KG1 (cell line): Measurements from ENCODE around the gene SKIDA1.

Experiments
- DNase-seq: peaks from one replicate; lab custom pipeline; 2025; lab: John Stamatoyannopoulos, UW

SKIDA1 gene

DNA sequence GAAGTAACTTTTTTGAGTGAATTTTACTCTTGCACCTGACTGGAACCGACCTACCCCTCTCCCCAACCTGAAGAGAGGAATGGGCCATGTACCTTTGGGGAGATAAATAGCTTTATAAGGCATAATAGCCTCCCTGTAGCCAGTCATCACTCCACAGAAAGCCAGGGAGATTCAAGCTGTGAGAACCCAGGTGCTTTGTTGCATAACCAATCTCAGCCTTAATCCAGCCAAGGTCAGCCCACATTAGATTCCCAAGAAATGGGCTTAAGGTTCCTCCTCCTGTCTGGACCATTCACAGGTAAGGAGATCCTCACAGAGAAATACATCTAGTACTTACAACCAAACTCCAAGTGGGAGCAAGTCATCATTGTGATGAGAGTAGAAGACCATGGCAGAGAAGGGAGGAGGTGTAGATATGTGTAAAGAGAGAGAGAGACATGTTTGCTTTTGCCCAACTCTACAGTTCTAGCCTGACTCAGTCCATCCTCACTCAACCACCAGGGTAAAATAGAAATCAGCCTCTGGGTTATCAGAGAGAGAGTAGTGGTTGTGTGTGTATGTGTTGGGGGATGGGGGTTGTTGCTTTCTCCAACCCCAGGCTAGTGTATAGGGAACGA, 23.6 kb downstream of the SKIDA1 start:
- DNase-seq: no peak

DNA sequence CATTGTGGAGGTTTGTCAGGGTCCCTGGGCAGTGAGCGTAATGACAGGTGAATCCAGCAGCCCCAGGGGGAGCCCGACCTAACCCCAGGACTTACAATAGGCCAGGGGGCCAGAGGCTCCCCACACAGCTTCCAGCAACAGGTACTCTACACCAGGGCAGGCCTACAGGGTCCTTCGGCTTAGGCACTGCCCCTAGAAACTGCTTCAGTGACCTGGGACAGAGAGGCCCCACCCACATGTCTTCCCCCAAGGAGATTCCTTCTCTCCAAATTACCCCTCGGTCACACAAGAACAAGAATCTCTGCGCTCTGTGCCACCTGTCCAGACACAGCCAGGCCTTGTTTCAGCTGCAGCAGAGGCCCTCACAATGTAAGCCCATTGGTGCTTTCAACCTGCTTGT, 24.4 kb downstream of the SKIDA1 start:
- no peak for DNase-seq

DNA sequence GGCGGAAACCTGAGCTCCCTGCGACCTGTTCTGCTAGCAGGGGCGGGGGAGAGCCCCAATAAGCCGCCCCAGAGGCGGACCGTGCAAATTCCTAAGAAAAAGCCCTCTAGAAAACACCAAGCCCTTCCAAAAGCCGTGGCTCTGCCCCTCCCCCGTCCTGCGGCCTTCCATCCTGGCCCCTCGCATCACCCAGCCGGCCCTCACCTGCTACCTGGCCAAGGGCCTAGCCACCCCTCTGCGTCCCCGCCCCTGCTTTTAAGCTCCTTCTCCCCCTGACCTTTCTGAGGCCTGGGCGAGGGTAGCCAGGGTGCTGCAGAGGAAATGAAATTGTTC, 24.9 kb downstream of the SKIDA1 start:
- DNase-seq: no peak

DNA sequence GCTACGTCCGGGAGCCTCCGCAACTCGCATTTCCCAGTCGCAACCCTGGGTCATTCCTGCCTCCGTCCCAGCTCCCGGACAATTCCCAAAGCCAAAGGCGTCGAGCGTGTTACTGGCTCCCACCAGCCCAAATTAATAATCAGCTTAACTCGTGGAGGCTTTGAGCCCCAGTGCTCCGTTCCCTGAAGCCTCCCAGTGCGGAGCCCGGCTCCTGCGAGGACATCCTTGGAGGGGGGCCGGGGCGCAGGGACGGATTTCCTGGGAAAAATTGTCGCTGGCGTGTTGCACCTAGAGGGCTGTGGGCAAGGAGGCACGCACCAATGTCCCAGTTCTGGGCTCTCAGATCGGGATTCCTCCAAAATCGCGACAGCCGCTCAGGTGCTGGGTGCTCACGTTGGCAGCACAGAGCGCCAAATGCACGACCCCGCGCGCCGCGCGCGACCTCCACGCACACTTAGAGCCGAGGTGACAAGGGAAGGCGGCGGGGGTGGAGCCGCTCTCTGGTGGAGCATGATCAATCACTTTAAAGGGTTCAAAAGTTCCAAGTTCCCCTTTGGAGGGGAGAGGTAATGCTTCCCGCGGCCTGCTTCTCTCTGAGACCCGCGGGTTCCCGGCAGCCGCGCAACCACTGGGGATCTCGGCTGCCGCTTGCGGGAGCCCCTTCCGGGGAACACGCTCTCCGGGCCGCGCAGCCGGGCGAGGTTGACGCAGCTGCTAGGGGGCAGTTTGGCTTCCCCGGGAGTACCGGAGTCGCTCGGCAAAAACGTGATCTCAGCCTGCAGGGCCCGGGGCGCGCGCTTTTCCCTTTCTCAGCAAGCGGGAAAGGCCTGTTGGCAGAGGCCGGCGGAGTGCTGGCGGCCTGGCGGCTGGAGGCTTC, 25.5 kb downstream of the SKIDA1 start:
- DNase-seq: no peak

DNA sequence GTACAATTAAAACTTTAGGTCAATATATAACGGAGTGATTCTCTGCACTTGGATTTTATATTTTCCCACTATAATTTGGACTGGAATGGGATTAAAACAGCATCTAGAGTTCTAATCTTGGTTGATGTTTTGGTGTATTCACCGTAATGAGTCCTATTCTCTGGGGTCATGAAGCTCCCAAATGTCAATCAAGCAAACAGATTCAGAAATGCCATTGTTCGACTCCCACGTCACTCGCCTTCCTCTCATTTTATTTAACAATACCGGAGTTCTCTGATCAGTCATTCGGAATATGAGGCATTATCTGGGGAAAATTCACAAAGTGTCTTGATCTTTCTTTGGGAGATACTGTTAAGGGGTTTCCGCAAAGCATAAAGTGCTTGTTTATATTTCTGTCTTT, 26.5 kb downstream of the SKIDA1 start:
- no peak for DNase-seq

DNA sequence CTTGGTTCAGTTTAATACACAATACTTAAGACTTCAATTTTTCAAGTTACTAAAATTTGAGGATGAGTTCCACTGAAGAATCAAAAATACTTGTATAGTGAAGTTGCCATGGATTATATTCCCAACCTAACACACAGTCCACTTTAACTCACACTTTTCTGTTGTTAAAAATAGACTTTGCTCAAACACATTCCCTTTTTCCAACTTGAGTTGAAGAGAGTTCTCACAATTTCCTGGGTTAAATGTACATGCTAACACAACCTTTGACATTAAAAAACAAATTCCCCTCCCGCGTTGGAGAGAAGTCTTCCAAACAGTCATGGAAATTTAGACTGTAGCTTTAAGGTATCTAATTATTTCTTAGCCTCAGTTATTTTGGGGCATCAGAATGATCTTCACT, 27.1 kb downstream of the SKIDA1 start:
- no peak for DNase-seq

DNA sequence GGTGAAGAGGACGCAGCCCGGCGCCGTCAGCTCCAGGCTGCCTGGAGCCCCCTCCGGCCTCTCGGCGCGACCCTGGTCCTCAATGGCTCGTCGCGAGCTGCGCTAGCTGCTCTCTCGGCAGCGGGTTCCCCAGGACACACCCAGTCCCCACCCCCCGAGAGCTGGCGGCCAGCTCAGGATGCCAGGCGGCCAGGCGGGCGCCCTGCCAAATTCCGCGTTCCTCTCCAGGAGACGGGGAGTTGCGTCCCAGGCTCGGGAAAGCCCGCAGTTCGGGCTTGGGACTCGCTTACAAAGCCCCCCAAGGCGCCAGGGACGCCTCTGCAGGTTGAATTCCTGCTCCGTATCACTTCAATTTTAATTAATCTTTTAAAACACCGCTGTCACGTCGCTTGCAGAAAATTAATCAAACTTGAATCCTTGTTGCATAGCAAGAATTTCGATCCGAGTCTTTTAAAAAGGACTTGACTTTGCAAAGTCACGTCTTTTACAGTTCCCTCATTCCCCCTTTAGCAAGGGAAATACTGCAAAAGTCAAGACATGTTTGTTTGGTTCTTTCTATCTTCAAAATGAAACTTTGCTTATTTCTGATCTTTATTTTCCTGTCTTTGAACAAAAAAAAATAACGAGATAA, 28.2 kb downstream of the SKIDA1 start:
- no peak for DNase-seq

DNA sequence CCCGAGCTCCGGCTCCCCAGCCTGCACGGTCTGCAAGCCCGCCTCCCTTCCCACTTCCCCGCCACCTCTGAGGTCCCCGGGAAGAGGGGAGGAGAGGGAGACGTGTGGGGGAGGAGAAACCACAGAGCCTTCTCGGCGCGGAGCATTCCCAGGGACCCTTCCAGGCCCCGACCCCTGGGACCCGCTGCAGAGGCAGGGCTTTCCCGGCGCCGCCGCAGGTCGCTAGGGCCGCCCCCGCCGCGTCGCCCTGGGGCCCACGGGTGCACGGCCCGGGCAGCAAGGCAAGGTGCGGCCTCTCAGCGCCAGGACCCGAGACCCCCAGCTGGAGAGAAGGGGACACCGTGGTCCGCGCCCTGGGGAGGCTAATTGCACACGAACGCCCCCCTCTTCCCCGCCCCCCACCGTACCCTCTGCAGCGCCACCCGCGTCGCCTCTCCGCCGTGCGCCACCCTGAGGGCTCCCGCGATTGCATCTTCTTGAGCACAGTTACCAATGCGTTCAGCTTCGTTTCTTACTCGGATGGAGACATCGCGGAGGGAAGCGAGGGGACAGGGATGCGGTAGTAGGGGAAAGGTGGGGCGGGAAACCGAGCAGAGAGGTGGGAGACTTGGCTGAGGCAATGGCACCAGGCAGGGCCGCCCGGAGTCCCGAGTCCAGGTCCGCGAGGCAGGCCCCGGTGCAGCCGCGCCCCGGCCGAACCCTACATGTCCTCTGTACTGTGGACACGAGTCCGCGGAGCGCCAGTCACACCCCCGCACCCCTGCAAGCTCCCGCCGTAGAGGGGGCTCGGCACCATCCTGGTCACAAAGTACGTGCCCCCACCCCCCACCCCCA, 28.9 kb downstream of the SKIDA1 start:
- DNase-seq: no peak

DNA sequence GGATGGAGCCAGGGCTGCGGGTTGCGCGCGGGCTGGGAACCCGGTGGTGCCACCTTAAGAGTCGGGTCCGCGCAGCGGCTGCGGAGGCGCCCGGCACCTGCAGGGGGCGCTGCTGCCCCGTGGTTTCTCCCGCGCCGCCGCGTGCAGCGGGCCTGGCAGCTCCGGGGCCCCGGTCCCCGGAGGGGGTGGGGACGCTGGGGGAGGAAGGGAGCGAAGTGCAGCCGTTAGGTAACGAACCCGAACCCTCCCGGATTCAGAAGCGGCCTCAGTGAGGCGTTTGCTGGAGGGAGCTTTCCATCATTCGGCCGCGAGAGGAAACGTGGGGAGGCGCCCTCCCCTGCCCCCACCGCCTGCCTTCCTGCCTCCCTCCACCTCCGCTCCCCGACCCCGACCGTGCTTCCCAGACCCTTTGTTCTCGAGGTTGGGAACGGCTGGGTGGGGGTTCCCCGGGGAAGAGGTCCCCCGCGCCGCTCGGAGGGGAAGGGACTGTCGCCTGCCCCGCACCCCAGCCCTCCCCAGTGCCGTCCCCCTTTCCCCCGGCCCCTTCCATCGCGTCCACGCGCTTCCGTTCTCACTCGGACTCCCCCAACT, 29.6 kb downstream of the SKIDA1 start:
- DNase-seq: peak; percentile 80

DNA sequence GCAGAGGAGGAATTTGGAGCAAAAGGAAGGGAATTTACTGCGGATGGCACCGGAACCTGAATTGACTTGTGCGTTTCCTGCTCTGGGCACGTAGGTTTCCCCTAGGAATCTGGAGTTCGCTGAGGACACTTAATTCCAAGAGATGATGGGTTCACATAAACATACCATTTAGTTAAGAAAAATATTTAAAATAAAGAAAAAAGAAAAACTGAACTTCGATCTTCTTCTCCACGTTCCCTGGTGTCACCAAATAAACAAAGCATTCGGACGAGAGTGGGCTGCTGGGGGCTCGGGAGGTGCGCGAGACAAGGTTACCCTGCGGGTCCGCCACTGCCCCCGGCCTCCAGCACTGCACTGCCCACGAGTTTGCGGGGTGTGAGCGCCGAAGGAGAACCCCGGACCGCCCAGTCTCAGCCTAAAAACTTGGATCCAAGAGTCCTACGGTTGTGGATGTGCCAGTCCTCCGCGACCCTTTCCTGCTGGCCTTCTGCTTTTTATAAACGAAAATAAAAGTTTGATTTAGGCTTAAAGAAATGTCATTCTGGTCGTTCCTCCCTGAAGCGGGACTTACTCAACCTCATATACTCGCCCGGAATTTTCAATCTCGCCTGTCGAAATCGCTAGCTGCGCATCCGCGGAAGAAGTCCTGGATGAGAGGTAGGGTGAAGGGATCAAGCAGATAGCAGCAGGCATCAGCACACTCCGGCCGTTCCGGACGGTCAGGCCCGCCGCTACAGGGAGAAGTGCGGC, 30.3 kb downstream of the SKIDA1 start:
- no peak for DNase-seq

DNA sequence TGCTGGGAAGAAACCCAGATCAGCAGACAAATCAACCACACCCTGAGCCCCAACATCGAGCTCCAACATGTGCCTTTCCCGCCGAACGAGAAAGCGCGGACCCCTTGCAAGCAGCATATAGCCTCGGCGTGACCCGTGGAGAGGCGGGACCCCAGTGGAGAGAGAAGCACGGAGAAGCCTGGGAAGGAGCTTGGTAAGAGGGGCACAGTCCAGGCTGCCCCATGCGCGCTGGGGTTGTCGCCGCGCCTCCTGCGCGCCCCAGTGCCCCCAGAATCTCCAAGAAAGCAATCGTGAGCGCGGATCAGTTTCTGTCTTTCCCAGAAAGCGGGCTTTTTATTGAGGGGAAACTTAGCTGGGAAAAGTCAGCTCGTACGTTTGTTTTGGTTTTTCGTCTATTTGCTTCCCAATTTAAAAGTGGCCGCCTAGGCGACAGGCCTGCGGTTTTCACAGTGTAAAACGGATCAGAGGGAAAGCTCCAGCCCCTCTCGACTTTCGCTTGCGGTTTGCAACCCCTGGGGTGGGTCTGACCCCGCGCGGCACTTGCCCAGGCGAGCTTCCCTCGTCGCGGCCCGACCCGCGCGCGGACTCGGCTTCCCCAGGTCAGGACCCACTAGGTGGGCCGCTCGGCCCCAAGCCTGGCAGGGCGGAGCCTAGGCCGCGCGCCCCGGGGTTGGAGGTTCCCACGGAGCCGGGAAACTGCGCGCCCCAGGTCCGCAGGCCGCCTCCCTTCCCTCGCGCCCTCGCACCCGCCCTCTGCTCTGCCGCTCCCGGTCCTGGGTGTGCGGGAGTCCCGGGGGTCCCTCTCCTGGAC, 31.1 kb downstream of the SKIDA1 start:
- no peak for DNase-seq

DNA sequence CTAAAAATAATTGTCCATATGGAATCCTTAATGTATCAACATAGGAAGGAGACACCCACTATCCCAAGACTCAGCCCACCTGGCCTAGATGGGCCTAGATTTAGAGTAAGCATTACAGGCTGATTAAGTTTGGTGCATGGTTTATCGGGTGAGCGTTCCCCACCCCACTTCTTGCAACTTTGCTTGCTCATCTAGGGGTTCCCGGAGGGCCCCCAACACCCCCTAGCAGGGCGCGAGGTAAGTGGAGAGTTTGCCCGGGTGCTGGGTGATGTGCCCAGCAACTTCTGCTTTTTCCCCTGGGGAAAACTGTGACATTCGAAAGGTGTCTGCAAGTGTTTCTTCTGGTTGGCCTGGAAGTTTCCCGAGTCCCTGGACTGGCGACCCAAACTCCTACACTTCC, 31.7 kb downstream of the SKIDA1 start:
- no peak for DNase-seq

DNA sequence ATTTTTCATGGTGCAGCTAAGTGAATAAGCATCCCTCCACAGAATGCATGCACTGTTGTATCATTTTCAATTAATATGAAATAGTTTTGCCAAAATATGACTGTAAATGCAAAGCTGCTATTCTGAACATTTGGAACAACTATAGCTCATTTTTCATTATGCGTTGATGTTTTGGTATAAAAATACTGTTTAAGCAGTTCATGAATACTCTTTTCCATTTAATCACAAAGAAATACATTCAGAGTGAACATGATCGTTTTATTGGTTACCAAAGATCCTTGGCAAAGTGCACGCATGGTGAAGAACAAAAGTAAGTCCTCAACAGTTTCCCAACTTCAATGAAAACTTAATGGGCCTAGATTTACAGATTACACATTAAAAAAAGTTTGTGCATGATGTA, 33.1 kb downstream of the SKIDA1 start:
- no peak for DNase-seq

DNA sequence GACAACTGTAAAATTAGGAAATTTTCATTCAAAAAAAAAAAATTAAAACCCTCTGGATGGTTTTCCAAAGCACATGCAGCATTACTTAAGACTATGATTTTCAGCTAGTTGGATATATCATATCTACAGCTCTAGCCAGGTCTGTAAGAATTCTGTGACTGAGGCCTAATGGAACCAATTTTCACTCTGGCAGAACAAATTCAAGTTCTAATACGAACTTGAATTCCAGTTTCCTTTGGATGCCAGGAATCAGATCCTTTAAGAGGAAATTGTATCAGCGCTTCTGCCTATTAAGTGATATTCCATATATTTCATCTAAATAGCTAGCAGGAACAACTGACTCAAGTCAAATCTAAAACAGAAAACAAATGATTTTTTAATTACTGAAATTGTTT, 34.8 kb downstream of the SKIDA1 start:
- DNase-seq: no peak

DNA sequence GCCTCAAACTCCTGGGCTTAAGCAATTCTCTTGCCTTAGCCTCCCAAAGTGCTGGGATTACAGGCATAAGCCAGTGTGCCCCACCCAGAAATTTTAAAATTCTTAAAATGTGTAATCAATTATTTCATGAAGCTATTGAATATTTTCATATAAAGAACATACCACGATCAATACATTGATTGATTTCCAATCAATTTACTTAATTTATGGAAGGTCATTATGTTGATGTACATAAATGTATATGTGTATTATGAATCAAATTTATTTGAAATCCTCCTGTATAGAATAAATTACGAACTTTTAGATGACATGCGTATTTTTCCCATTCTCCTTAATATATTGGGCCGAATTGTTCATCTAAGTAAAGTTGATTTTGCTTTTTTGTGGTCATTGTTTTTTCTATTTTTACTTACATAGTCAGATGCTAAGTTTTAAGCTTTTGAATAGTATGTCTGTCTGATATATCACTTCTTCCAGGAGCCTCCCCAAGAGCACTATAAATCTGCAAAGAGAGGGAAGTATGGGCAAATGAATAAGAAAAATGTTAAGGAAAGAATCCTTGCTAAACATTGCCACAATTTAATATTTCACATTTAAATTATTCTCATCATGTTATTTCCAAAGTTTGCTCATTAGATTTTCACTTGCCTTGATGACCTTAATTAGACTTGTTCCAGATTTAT, 35.3 kb downstream of the SKIDA1 start:
- no peak for DNase-seq

DNA sequence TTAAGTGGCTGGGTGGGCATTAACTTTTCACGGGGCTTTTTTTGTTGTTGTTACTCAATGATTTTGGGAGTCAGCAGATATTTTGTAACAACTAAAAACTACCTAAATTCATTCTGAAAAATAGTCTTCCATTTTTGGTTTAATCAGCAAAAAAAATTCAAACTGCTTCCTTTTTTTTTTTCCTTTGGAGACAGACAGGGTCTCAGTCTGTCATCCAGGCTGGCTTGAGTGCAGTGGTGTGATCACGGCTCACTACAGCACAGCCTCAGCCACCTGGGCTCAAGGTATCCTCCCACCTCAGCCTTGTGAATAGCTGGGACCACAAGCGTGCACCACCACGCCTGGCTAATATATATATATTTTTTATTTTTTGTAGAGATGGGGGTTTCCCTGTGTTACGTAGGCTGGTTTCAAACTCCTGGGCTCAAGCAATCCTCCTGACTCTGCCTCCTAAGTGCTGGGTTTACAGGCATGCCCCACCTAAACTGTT, 36.5 kb downstream of the SKIDA1 start:
- DNase-seq: no peak

DNA sequence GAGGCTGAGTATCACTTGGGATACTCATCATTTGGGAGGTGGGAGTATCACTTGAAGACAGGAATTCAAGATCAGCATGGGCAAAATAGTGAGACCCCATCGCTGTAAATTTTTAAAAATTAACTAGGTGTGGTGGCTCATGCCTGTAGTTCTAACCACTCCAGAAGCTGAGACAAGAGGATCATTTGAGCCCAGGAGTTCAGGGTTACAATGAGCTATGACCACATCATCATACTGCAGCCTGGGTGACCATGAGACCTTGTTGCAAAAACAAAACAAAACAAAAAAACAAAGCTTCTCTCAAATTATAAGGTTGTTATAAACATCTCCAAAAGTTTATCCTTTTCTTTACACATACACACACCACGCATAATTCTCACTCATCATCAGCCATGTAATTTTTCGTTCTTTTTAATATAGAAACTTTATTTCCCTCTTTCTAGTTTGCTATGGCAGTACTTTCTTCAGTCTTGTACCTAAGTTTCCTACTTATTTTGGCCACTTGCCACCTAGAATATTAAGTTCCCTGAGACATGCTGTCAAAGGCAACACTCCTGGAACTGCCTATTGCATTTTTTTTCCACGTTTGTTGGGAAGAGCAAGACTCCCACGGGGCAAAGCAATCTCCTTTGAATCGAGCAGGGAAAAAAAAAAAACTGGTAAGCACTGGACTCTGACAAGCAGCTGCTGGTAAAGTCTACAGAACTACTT, 37.1 kb downstream of the SKIDA1 start:
- DNase-seq: no peak

DNA sequence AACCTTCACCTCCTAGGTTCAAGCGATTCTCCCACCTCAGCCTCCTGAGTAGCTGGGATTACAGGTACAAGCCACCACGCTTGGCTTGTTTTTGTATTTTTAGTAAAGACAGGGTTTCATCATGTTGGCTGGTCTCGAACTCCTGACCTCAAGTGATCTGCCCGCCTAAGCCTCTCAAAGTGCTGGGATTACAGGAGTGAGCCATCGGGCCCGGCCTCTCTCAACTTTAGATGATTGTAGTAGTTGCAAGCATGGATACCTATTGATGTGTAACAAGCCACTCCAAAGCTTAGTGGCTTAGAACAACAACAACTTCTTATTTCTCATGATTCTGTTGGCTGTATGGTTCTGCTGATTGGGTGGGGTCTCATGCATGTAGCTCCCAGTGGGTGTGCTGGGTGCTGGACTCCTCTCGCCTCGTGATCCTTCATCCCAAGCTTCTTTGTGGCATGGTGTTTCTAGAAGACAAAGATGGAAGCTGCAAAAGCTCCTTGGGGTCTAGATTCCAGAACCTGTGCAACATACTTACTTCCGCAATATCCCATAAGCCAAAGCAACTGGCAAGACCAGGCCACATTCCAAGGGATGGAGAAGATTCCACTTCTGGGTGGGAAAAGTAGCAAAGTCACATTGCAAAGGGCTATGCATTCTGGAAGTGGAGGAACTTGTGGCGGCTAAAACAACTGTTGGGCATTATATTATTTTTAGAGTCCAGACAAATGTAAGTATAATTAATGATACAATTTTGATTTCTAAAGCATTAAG, 37.9 kb downstream of the SKIDA1 start:
- DNase-seq: no peak
